Stomach (tissue), 4 donors: Measurements from ENCODE around the gene VDAC1.

Source experiments
- CTCF ChIP-seq, 7 experiments: fragments of 450-650 bp in 4 of 7; fragments of 200-600 bp in 3 of 7; sonication (generic) in 3 of 7; IDR thresholded peaks; one replicate each; pipeline ENCODE4 v1.5.1; 2016 to 2019; ENCODE audit warnings: antibody characterized with exemption in 7 of 7, control low read depth in 2 of 7, mild to moderate bottlenecking in 1 of 7
- EP300 ChIP-seq: sonication (generic); formaldehyde crosslinking; IDR thresholded peaks from one replicate; pipeline ENCODE4 v1.6.1; 2017; ENCODE audit warnings: antibody characterized with exemption
- POLR2A ChIP-seq, 4 donors: fragments of 450-650 bp; IDR thresholded peaks; one replicate each; pipeline ENCODE4 v1.6.1; 2016; ENCODE audit warnings: antibody characterized with exemption in 4 of 4, control low read depth in 2 of 4, mild to moderate bottlenecking in 1 of 4, moderate library complexity in 1 of 4
- POLR2AphosphoS5 ChIP-seq, 3 donors: sonication (generic); formaldehyde crosslinking; IDR thresholded peaks; one replicate each; pipeline ENCODE4 v1.6.1; 2016; ENCODE audit warnings: antibody characterized with exemption in 3 of 3

GRCh38 chr5:134053314-134053839 lies 48.6 kb upstream of the VDAC1 start:
- no peak for TF ChIP-seq EP300
- TF ChIP-seq POLR2AphosphoS5 (IDR thresholded peaks at IDR 0.05): no peak
- no peak for TF ChIP-seq CTCF (IDR thresholded peaks at IDR 0.05)
- TF ChIP-seq POLR2A (IDR thresholded peaks at IDR 0.05): no peak
